Raji (cell line): Measurements from ENCODE around the gene LRMDA.

Source experiments
- POLR2A ChIP-seq: IDR thresholded peaks from 2 replicates; pipeline ENCODE4 v1.6.1; 2011; ENCODE audit warnings: low read depth, low read length, control low read depth; ENCODE audit not compliant: insufficient read depth

The LRMDA gene

DNA sequence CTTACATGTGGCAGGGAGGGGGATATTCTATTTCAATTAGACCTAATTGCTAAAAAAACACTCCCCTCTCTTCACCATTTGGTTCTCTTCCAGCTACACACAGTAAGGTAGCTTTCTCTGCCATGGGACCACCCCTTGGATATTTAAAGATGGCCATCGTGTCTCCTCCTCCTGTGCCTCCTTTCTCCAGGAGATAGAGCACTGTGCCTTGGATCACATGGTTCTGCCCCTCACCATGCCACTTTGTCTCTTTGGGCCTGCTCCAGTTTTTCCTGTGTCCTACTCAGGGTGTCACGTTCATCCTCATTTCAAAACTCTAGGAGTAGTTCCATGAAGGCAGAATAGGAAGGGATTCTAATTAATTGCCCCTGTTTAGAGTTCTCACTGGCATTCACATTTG lies 1146.0 kb downstream of the LRMDA start:
- no peak for TF ChIP-seq POLR2A

GRCh38 chr10:76581506-76582256 lies 1150.3 kb downstream of the LRMDA start:
- TF ChIP-seq POLR2A: no peak

GRCh38 chr10:76582531-76582930 lies 1151.1 kb downstream of the LRMDA start:
- TF ChIP-seq POLR2A: no peak

- TF ChIP-seq POLR2A: no peak
Observed at GRCh38 chr10:76583711-76584161, 1152.3 kb downstream of the LRMDA start.
